Activated naive CD4-positive, alpha-beta T cell treated with anti-CD3 and anti-CD28 coated beads, Interleukin-2, amount 50 U/mL, for 24 hours (primary cell): ENCODE measurements around the gene CACNA2D2.
A peak's percentile ranks its signal among the peaks of the same experiment; 100 is the strongest.

ENCODE experiments used
- H3K27ac Mint-ChIP-seq: one replicate; pipeline ENCODE4 v1.8.0; 2021; ENCODE audit warnings: mild to moderate bottlenecking, mixed read lengths
- H3K27me3 Mint-ChIP-seq: one replicate; pipeline ENCODE4 v1.8.0; 2021; ENCODE audit warnings: mixed read lengths
- H3K36me3 Mint-ChIP-seq: one replicate; pipeline ENCODE4 v1.8.0; 2021; ENCODE audit warnings: mixed read lengths
- H3K4me1 Mint-ChIP-seq: one replicate; pipeline ENCODE4 v1.8.0; 2021; ENCODE audit warnings: mixed read lengths
- H3K4me3 Mint-ChIP-seq: one replicate; pipeline ENCODE4 v1.8.0; 2021; ENCODE audit warnings: mild to moderate bottlenecking, mixed read lengths
- H3K9me3 Mint-ChIP-seq: one replicate; pipeline ENCODE4 v1.8.0; 2021; ENCODE audit warnings: mixed read lengths

CACNA2D2 gene

GRCh38 chr3:50435371-50436113, 67.9 kb downstream of the CACNA2D2 start:
- H3K4me1 Mint-ChIP-seq: no peaks in the 10 kb centered on the region
- no peaks in the 10 kb centered on the region for H3K9me3 Mint-ChIP-seq
- H3K36me3 Mint-ChIP-seq: no peaks in the 10 kb centered on the region
- H3K27ac Mint-ChIP-seq: no peak overlapping the region
- no peaks in the 10 kb centered on the region for H3K27me3 Mint-ChIP-seq
- no peak overlapping the region for H3K4me3 Mint-ChIP-seq

- H3K4me1 Mint-ChIP-seq: no peaks in the 10 kb centered on the region
- H3K9me3 Mint-ChIP-seq: no peaks in the 10 kb centered on the region
- H3K27me3 Mint-ChIP-seq: no peaks in the 10 kb centered on the region
- H3K4me3 Mint-ChIP-seq: no peak overlapping the region
- H3K36me3 Mint-ChIP-seq: no peaks in the 10 kb centered on the region
- no peak overlapping the region for H3K27ac Mint-ChIP-seq
These were observed 69.5 kb downstream of the CACNA2D2 start for GRCh38 chr3:50433954-50434353.

- Mint-ChIP-seq H3K9me3 (no peaks in the 10 kb centered on the region), H3K36me3 (no peaks in the 10 kb centered on the region), H3K4me1 (peaks cover 5% of the 10 kb centered on the region), H3K27me3 (no peaks in the 10 kb centered on the region), H3K27ac (peak overlapping the region; percentile 59), H3K4me3 (no peak overlapping the region)
These were observed 72.4 kb downstream of the CACNA2D2 start for GRCh38 chr3:50430950-50431435.

- Mint-ChIP-seq H3K4me1 (peaks cover 5% of the 10 kb centered on the region), H3K4me3 (no peak overlapping the region), H3K27me3 (no peaks in the 10 kb centered on the region), H3K36me3 (no peaks in the 10 kb centered on the region), H3K9me3 (no peaks in the 10 kb centered on the region), H3K27ac (no peak overlapping the region)
These were observed 73.2 kb downstream of the CACNA2D2 start for GRCh38 chr3:50430191-50430590.

GRCh38 chr3:50428007-50428633, 75.3 kb downstream of the CACNA2D2 start:
- no peaks in the 10 kb centered on the region for H3K27me3 Mint-ChIP-seq
- H3K4me1 Mint-ChIP-seq: peaks cover 5% of the 10 kb centered on the region
- no peak overlapping the region for H3K4me3 Mint-ChIP-seq
- no peak overlapping the region for H3K27ac Mint-ChIP-seq
- H3K36me3 Mint-ChIP-seq: no peaks in the 10 kb centered on the region
- no peaks in the 10 kb centered on the region for H3K9me3 Mint-ChIP-seq

- H3K9me3 Mint-ChIP-seq: no peaks in the 10 kb centered on the region
- no peaks in the 10 kb centered on the region for H3K36me3 Mint-ChIP-seq
- H3K4me3 Mint-ChIP-seq: no peak overlapping the region
- H3K27ac Mint-ChIP-seq: no peak overlapping the region
- H3K27me3 Mint-ChIP-seq: no peaks in the 10 kb centered on the region
- peaks cover 5% of the 10 kb centered on the region for H3K4me1 Mint-ChIP-seq
These were observed 76.2 kb downstream of the CACNA2D2 start for GRCh38 chr3:50427217-50427616.

GRCh38 chr3:50425911-50426310, 77.5 kb downstream of the CACNA2D2 start:
- no peak overlapping the region for H3K4me3 Mint-ChIP-seq
- no peaks in the 10 kb centered on the region for H3K36me3 Mint-ChIP-seq
- no peaks in the 10 kb centered on the region for H3K9me3 Mint-ChIP-seq
- H3K4me1 Mint-ChIP-seq: peaks cover 5% of the 10 kb centered on the region
- H3K27ac Mint-ChIP-seq: no peak overlapping the region
- H3K27me3 Mint-ChIP-seq: no peaks in the 10 kb centered on the region

GRCh38 chr3:50423543-50423942, 79.9 kb downstream of the CACNA2D2 start:
- H3K4me3 Mint-ChIP-seq: no peak overlapping the region

GRCh38 chr3:50422153-50422552, 81.3 kb downstream of the CACNA2D2 start:
- Mint-ChIP-seq H3K9me3 (no peaks in the 10 kb centered on the region), H3K27me3 (no peaks in the 10 kb centered on the region), H3K4me3 (no peak overlapping the region), H3K36me3 (no peaks in the 10 kb centered on the region), H3K27ac (no peak overlapping the region), H3K4me1 (no peaks in the 10 kb centered on the region)

More at GRCh38 chr3:50423543-50423942, 79.9 kb downstream of the CACNA2D2 start:
- Mint-ChIP-seq H3K4me1 (peaks cover 5% of the 10 kb centered on the region), H3K27me3 (no peaks in the 10 kb centered on the region), H3K36me3 (no peaks in the 10 kb centered on the region), H3K27ac (no peak overlapping the region), H3K9me3 (no peaks in the 10 kb centered on the region)

GRCh38 chr3:50419595-50420370, 83.7 kb downstream of the CACNA2D2 start:
- H3K4me3 Mint-ChIP-seq: no peak overlapping the region

GRCh38 chr3:50418850-50419249, 84.6 kb downstream of the CACNA2D2 start:
- Mint-ChIP-seq H3K4me1 (peaks cover 5% of the 10 kb centered on the region), H3K36me3 (no peaks in the 10 kb centered on the region), H3K9me3 (no peaks in the 10 kb centered on the region), H3K27me3 (no peaks in the 10 kb centered on the region), H3K4me3 (no peak overlapping the region), H3K27ac (no peak overlapping the region)

More at GRCh38 chr3:50419595-50420370, 83.7 kb downstream of the CACNA2D2 start:
- Mint-ChIP-seq H3K27ac (no peak overlapping the region), H3K9me3 (no peaks in the 10 kb centered on the region), H3K36me3 (no peaks in the 10 kb centered on the region), H3K27me3 (no peaks in the 10 kb centered on the region), H3K4me1 (peaks cover 5% of the 10 kb centered on the region)

GRCh38 chr3:50417637-50418033, 85.8 kb downstream of the CACNA2D2 start:
- Mint-ChIP-seq H3K9me3 (no peaks in the 10 kb centered on the region), H3K27ac (no peak overlapping the region), H3K4me3 (no peak overlapping the region), H3K36me3 (no peaks in the 10 kb centered on the region), H3K27me3 (no peaks in the 10 kb centered on the region), H3K4me1 (peaks cover 5% of the 10 kb centered on the region)

- no peak overlapping the region for H3K4me3 Mint-ChIP-seq
- no peaks in the 10 kb centered on the region for H3K27me3 Mint-ChIP-seq
- no peak overlapping the region for H3K27ac Mint-ChIP-seq
- H3K4me1 Mint-ChIP-seq: peaks cover 5% of the 10 kb centered on the region
- no peaks in the 10 kb centered on the region for H3K36me3 Mint-ChIP-seq
- no peaks in the 10 kb centered on the region for H3K9me3 Mint-ChIP-seq
These were observed 86.4 kb downstream of the CACNA2D2 start for GRCh38 chr3:50416736-50417636.

- Mint-ChIP-seq H3K4me3 (no peak overlapping the region), H3K9me3 (no peaks in the 10 kb centered on the region), H3K27ac (no peak overlapping the region), H3K36me3 (no peaks in the 10 kb centered on the region), H3K4me1 (peaks cover 5% of the 10 kb centered on the region), H3K27me3 (no peaks in the 10 kb centered on the region)
These were observed 87.6 kb downstream of the CACNA2D2 start for GRCh38 chr3:50415816-50416215.

GRCh38 chr3:50415061-50415460, 88.4 kb downstream of the CACNA2D2 start:
- H3K27me3 Mint-ChIP-seq: no peaks in the 10 kb centered on the region
- no peaks in the 10 kb centered on the region for H3K36me3 Mint-ChIP-seq
- no peak overlapping the region for H3K27ac Mint-ChIP-seq
- H3K9me3 Mint-ChIP-seq: no peaks in the 10 kb centered on the region
- no peak overlapping the region for H3K4me3 Mint-ChIP-seq
- peaks cover 5% of the 10 kb centered on the region for H3K4me1 Mint-ChIP-seq
